ENCODE results near the gene DNAAF1.

DNAAF1 gene

GRCh38 chr16:84111949-84112348 is 33.2 kb upstream of the DNAAF1 start:
- TF ChIP-seq TEAD4 (IDR thresholded peaks at IDR 0.05): peak; percentile 36; the same call in 1 of the 2 replicates

- TF ChIP-seq TEAD4 (IDR thresholded peaks at IDR 0.05) (no peak), TAF1 (IDR thresholded peaks at IDR 0.05; ENCODE audit: low read depth) (no peak)
These were observed 29.0 kb upstream of the DNAAF1 start for GRCh38 chr16:84115919-84116719.

- TF ChIP-seq MAX (IDR thresholded peaks at IDR 0.05) (peak; percentile 48), EP300 (IDR thresholded peaks at IDR 0.05; ENCODE audit: borderline replicate concordance) (no peak), EGR1 (IDR thresholded peaks at IDR 0.05) (no peak; the same call in 1 of the 2 replicates), TEAD4 (IDR thresholded peaks at IDR 0.05) (no peak), FOXM1 (IDR thresholded peaks at IDR 0.05; ENCODE audit: borderline replicate concordance, low read depth) (no peak), CREB1 (IDR thresholded peaks at IDR 0.05; ENCODE audit: low read depth) (no peak), RAD21 (IDR thresholded peaks at IDR 0.05; ENCODE audit: low read depth) (0 out of 2 replicates have a peak, but pooled peaks have one; percentile 7), USF1 (IDR thresholded peaks at IDR 0.05) (peak; percentile 10; the same call in 1 of the 2 replicates), REST (IDR thresholded peaks at IDR 0.05; ENCODE audit: low read depth) (no peak), TAF1 (IDR thresholded peaks at IDR 0.05; ENCODE audit: low read depth) (peak; percentile 85), ZBTB7A (IDR thresholded peaks at IDR 0.05; ENCODE audit: low read depth) (peak; percentile 72; the same call in 1 of the 2 replicates), TCF12 (IDR thresholded peaks at IDR 0.05; ENCODE audit: low read depth) (peak; percentile 64; the same call in 1 of the 2 replicates), CEBPB (IDR thresholded peaks at IDR 0.05) (no peak), YY1 (IDR thresholded peaks at IDR 0.05; ENCODE audit: low read depth) (peak; percentile 69), NFIC (IDR thresholded peaks at IDR 0.05) (peak; percentile 12; the same call in 1 of the 2 replicates)
These were observed 28.2 kb upstream of the DNAAF1 start, which contains the start of gene MBTPS1 for GRCh38 chr16:84116720-84117493. MBTPS1 (minus strand) TSS chr16:84116942; CDS start chr16:84101783, 15,159 bp downstream.

GRCh38 chr16:84117494-84117843 is 27.6 kb upstream of the DNAAF1 start:
- TF ChIP-seq MAX (IDR thresholded peaks at IDR 0.05): peak; percentile 78; the same call in 1 of the 2 replicates
- no peak for TF ChIP-seq TEAD4 (IDR thresholded peaks at IDR 0.05)

- TF ChIP-seq RAD21 (IDR thresholded peaks at IDR 0.05; ENCODE audit: low read depth) (no peak), NFIC (IDR thresholded peaks at IDR 0.05) (no peak), TEAD4 (IDR thresholded peaks at IDR 0.05) (no peak), ZBTB7A (IDR thresholded peaks at IDR 0.05; ENCODE audit: low read depth) (no peak), REST (IDR thresholded peaks at IDR 0.05; ENCODE audit: low read depth) (no peak)
These were observed 25.7 kb upstream of the DNAAF1 start for GRCh38 chr16:84119368-84119767.

- no peak for TF ChIP-seq FOXM1 (IDR thresholded peaks at IDR 0.05; ENCODE audit: borderline replicate concordance, low read depth)
- no peak for TF ChIP-seq NFIC (IDR thresholded peaks at IDR 0.05)
- TF ChIP-seq TEAD4 (IDR thresholded peaks at IDR 0.05): no peak
- no peak for TF ChIP-seq CEBPB (IDR thresholded peaks at IDR 0.05)
- TF ChIP-seq USF1 (IDR thresholded peaks at IDR 0.05): no peak
- TF ChIP-seq ZBTB7A (IDR thresholded peaks at IDR 0.05; ENCODE audit: low read depth): no peak
- no peak for TF ChIP-seq RAD21 (IDR thresholded peaks at IDR 0.05; ENCODE audit: low read depth)
- TF ChIP-seq CREB1 (IDR thresholded peaks at IDR 0.05; ENCODE audit: low read depth): no peak
- no peak for TF ChIP-seq YY1 (IDR thresholded peaks at IDR 0.05; ENCODE audit: low read depth)
- TF ChIP-seq TCF12 (IDR thresholded peaks at IDR 0.05; ENCODE audit: low read depth): no peak
- no peak for TF ChIP-seq TAF1 (IDR thresholded peaks at IDR 0.05; ENCODE audit: low read depth)
These were observed 25.1 kb upstream of the DNAAF1 start for GRCh38 chr16:84120023-84120422.
